Heart right ventricle (tissue), 16 donors: ENCODE data around the gene UBE2S. TPM values are rescaled to one million over a fixed set of nuclear protein-coding genes. Genes with fewer than 3 reads are reported as not detected.

Experiments
- ATAC-seq, 8 donors: fragments of 200-7000 bp; cut with Tn5 transposase; one replicate each; pipeline ENCODE4 v1.9.1; 2020; ENCODE audit warnings: mild to moderate bottlenecking in 8 of 8, moderate library complexity in 8 of 8, moderate number of reproducible peaks in 1 of 8
- DNase-seq, 2 donors: peaks; one replicate each; pipeline ENCODE4 v3.0.0-alpha.2; 2020
- H3K27ac ChIP-seq, 10 donors: fragments of 200-600 bp; sonication (generic) in 2 of 10; one replicate each; pipeline versions ENCODE4 v1.5.0 to v1.8.0; 2020 to 2022; ENCODE audit warnings: mild to moderate bottlenecking in 3 of 10
- H3K27me3 ChIP-seq, 7 donors: fragments of 200-600 bp; one replicate each; pipeline ENCODE4 v1.8.0; 2021 to 2022; ENCODE audit warnings: mild to moderate bottlenecking in 2 of 7
- H3K36me3 ChIP-seq, 9 donors: fragments of 200-600 bp; sonication (generic) in 1 of 9; one replicate each; pipeline versions ENCODE4 v1.5.0 to v1.8.0; 2020 to 2022; ENCODE audit warnings: mild to moderate bottlenecking in 2 of 9
- H3K4me1 ChIP-seq, 9 donors: fragments of 200-600 bp; sonication (generic) in 1 of 9; one replicate each; pipeline versions ENCODE4 v1.5.0 to v1.8.0; 2020 to 2022; ENCODE audit warnings: mild to moderate bottlenecking in 4 of 9
- H3K4me3 ChIP-seq, 10 donors: fragments of 200-600 bp; sonication (generic) in 2 of 10; one replicate each; pipeline versions ENCODE4 v1.5.0 to v1.8.0; 2020 to 2022; ENCODE audit warnings: mild to moderate bottlenecking in 7 of 10, moderate library complexity in 2 of 10
- H3K9me3 ChIP-seq, 11 donors: fragments of 200-600 bp in 10 of 11; sonication (generic) in 2 of 11; one replicate each; pipeline versions ENCODE4 v1.5.0 to v1.8.0; 2013 to 2022; ENCODE audit warnings: mild to moderate bottlenecking in 2 of 11, control low read depth in 1 of 11, moderate library complexity in 1 of 11
- WGBS, 2 donors: extraction: QIAGEN DNeasy Blood & Tissue Kit; methylation state at CpG; one replicate each; pipeline ENCODE4 v1.1.7; 2013; ENCODE audit warnings: inconsistent platforms in 1 of 2; 5-methylcytosine and 5-hydroxymethylcytosine counted together
- intact Hi-C, 10 donors: fragments of 100-400 bp; cut with DNase I; formaldehyde crosslinking; loops; one replicate each; pipeline versions ENCODE4 v1.11.1 to v1.14.2; 2022
- polyA plus RNA-seq, 2 donors: library from polyadenylated mRNA; stranded (reverse); fragments of 200-250 nt; gene quantifications; one replicate each; pipeline ENCODE4 v1.2.3, GENCODE V29; 2013
- total RNA-seq, 10 donors: library from RNA; stranded (reverse); fragmentation: NEBNext Ultra II Directional in 3 of 10; extraction: Animal tissue kit (Norgen Biotek cat#: 25700) in 3 of 10; gene quantifications; one replicate each; pipeline versions ENCODE4 v1.2.1 to v1.2.4, GENCODE V29; 2021 to 2023
- TF ChIP-seq, protein P1 (sequence below), 9 donors: fragments of 200-600 bp; sonication (generic) in 2 of 9; IDR thresholded peaks; one replicate each; pipeline versions ENCODE4 v1.5.0 to v1.8.0; 2021 to 2022; ENCODE audit warnings: antibody characterized with exemption in 9 of 9, mild to moderate bottlenecking in 5 of 9, moderate library complexity in 1 of 9
- donor health status: Arrhythmogenic right ventricular cardiomyopathy.
- donor health status: ischemic (EF 13 %, LVEDD 7.1; RV severe dilation, severe dysfunction).
- donor health status: healthy with polysubstance abuse.
- donor health status: DM: no; HTN: yes; CAD: no.
- donor health status: DM: no; HTN: no; CAD: no.
- donor health status: ischemic (EF 25% LVEDD 6.9; RV normal size, moderate dysfunction).
- donor health status: ischemic (EF 25% LVEDD 5.7; RV mildly dilated, moderate dysfunction).
- donor health status: healthy.
- donor health status: DM: yes; HTN: yes; CAD: no.
- donor health status: Ischemic cardiomyopathy.
- donor health status: ischemic (EF 35%, LVEDD 5.7; RV mildly dilated, moderate dysfunction).
- donor health status: nonischemic (EF 11% LVEDD 7.7; RV severe dilation, severe dysfunction).
- donor health status: DM: yes; HTN: yes; CAD: no.
- donor health status: PGD.
- donor health status: ischemic (EF 29% LVEDD 5.4; RV normal size, mild dysfunction).
- donor health status: nonischemic (EF 23%, LVEDD 6.1; RV moderate dilation, normal function).

Gene UBE2S
- total and polyA plus RNA-seq, 12 donors, result 8.0 to 42.1 (median 28.9) TPM

DNA sequence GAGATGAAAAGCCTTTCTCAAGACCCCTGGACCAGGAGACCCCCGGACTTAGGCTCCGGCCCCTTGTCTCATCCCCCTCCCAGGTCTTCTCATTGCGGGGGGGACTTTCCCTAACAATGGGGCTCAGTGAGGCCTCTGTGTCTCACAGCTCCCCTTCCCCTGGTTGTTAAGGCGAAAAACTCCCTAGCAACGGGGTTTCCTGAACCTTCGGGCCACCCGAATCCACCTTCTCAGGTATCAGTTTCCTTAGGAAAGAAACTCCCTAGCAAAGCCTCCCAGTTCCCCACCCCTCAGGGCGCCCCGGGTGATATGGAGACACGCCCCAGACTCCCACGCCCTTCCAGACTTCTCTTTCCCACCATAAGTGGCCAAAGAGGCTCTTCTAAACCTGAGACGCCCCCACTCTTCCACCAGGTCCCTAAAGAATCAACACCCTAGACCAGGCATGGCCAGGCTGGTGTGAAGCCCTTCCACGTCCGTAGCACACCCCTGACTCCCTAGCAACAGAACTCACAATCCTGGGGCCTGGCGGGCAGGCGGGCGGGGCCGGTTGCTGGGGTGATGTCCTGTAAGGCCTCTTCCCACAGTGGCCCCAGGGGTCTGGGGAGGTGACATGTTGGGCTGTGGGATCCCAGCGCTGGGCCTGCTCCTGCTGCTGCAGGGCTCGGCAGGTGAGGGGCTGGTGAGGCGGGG, 31.2 kb downstream of the UBE2S start, which contains the start of gene TMEM190:
TMEM190 (plus strand) TSS at position 586 of the 693 bp plus-strand sequence; CDS start at position 614, 28 bp downstream.
- Histone ChIP-seq H3K4me3 (no peak within 1 kb of the TSS), H3K36me3 (no peaks in the 10 kb centered on the region), H3K27me3 (peaks cover 0 to 61% (median 57%) of the 10 kb centered on the region in 7 donors), H3K9me3 (no peaks in the 10 kb centered on the region), H3K27ac (no peak within 1 kb of the TSS), H3K4me1 (peaks cover 0 to 14% (median 5%) of the 10 kb centered on the region in 9 donors)
- TF ChIP-seq, protein P1, sequence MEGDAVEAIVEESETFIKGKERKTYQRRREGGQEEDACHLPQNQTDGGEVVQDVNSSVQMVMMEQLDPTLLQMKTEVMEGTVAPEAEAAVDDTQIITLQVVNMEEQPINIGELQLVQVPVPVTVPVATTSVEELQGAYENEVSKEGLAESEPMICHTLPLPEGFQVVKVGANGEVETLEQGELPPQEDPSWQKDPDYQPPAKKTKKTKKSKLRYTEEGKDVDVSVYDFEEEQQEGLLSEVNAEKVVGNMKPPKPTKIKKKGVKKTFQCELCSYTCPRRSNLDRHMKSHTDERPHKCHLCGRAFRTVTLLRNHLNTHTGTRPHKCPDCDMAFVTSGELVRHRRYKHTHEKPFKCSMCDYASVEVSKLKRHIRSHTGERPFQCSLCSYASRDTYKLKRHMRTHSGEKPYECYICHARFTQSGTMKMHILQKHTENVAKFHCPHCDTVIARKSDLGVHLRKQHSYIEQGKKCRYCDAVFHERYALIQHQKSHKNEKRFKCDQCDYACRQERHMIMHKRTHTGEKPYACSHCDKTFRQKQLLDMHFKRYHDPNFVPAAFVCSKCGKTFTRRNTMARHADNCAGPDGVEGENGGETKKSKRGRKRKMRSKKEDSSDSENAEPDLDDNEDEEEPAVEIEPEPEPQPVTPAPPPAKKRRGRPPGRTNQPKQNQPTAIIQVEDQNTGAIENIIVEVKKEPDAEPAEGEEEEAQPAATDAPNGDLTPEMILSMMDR (IDR thresholded peaks at IDR 0.05), result no peak
- intact Hi-C loops, result no loop called here
- 39 to 48% methylated on average over 21 of the region's 21 CpGs for whole genome bisulfite sequencing, 2 donors
- no peak for DNase-seq
- ATAC-seq, result peak in 1 of 8 donors; percentile 14

DNA sequence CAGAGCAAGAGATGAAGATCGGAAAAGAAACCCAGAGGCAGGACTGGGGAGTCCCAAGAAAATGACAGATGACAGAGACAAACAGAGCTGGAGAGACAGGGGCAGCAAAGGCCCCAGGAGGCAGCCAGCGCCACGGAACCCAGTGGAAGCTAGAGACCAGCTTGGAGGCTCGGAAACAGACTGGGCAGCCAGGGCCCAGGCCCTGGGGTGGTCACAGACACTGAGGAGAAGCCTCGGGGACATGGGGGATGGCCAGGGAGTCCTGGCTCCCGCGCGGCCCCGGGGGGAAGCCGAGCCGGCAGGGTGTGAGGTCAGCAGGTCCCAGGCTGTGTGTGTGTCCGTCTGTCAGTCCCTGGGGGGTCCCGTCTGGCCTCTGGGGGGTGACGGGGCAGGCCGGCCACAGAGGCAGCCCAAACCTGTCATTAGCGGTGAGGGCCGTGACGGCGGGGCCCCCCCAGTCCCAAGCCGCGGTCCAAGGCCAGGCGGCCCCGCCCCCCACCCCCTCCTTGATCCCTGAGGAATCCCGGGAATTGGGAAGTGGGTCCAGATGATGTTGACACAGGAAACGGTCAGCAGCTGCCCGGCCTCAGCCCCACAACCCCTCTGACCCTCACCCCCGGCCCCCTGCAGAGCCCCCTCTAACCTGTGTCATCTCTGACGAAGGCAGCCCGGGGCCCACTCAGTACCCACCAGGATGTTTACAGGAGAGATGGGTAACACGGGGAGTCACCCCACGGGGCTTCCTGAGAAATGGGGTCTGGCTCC, 33.4 kb downstream of the UBE2S start:
- intact Hi-C loops, result loop anchor here in 1 of 10 donors (5.0 kb wide), 1 partner anchor 67 kb away; no protein-coding TSS in a partner anchor
- H3K4me3 ChIP-seq, result no peak overlapping the region
- DNase-seq (no peak), ATAC-seq (no peak)
- peaks cover 13 to 81% (median 77%) of the 10 kb centered on the region in 7 donors for H3K27me3 ChIP-seq
- WGBS, 2 donors, result 8 to 9% methylated on average over 31 of the region's 31 CpGs
- no peaks in the 10 kb centered on the region for H3K9me3 ChIP-seq
- H3K27ac ChIP-seq, result no peak overlapping the region
- H3K36me3 ChIP-seq, result no peaks in the 10 kb centered on the region
- TF ChIP-seq, protein P1 (IDR thresholded peaks at IDR 0.05), result no peak
- H3K4me1 ChIP-seq, result peaks cover 1 to 22% (median 12%) of the 10 kb centered on the region in 9 donors

DNA sequence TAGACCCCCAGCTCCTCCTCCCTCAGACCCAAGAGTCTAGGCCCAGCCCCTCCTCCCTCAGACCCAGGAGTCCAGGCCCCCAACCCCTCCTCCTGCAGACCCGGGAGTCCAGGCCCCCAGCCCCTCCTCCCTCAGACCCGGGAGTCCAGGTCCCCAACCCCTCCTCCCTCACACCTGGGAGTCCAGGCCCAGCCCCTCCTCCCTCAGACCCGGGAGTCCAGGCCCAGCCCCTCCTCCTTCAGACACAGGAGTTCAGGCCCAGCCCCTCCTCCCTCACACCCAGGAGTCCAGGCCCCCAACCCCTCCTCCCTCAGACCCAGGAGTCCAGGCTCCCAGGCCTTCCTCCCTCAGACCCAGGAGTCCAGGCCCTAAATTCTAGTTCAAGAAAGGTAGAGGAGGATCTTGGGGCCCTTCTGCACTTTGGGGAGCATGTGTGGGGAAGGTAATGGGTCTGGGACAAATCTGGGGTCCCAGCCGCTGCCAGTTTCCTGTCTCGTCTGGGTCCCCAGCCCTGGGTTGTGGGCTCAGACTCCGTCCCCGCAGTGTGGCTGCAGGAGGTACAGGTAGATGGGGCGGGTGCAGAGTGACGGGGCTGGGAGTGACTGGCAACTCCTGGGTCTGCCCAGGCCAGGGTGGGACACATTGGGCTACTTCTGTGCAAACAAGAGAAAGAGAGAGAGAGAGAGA, 34.1 kb downstream of the UBE2S start:
- Histone ChIP-seq H3K4me1 (peaks cover 3 to 25% (median 15%) of the 10 kb centered on the region in 9 donors), H3K4me3 (no peak overlapping the region), H3K27ac (no peak overlapping the region), H3K9me3 (no peaks in the 10 kb centered on the region), H3K27me3 (peaks cover 20 to 87% (median 84%) of the 10 kb centered on the region in 7 donors), H3K36me3 (no peaks in the 10 kb centered on the region)
- intact Hi-C loops, result loop anchor here in 1 of 10 donors (5.0 kb wide), 1 partner anchor 66 kb away; no protein-coding TSS in a partner anchor
- ATAC-seq, result no peak
- no peak for DNase-seq
- TF ChIP-seq, protein P1 (IDR thresholded peaks at IDR 0.05), result no peak
- 59 to 60% methylated on average over 9 of the region's 9 CpGs for WGBS, 2 donors
